ENCODE results near the gene DYNC1I2.

GRCh38 chr2:171791361-171791760 lies 104.1 kb downstream of the DYNC1I2 start:
- TF ChIP-seq CTCF (conservative IDR thresholded peaks at IDR 0.05; ENCODE audit: low read depth, low read length) (no peak), EZH2 (IDR thresholded peaks at IDR 0.05; ENCODE audit: low read length, unreplicated experiment) (no peak), EZH2phosphoT487 (IDR thresholded peaks at IDR 0.05; ENCODE audit: borderline replicate concordance, low read length) (no peak)

Data from PC-3 (cell line).